ENCODE measurements around the gene DNAH6.

DNAH6 gene

DNA sequence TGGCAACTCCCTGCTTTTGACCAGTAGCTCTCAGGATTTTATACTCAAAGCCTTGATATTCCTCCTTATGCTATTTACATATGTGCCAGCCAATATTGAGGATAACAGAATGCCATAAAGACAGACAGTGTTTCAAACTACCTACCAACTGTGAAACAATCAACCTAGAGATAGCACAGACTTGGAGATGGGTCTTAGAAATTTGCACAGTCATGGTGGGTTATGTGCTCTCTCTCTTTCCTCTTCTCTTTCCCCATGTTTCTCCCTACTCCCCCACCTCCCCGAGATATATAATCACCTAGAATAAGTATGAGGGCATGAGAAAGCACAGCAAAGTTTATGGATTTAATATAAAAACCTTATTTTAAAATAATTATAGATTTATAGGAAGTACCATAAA, 33.0 kb upstream of the DNAH6 start:
- no peak overlapping the region for H3K27ac ChIP-seq (ENCODE audit: low read depth, low read length)
- no peaks in the 10 kb centered on the region for H3K9me2 ChIP-seq (replicated peaks; ENCODE audit: insufficient read depth, low read length)
- no peak overlapping the region for H3K9ac ChIP-seq (ENCODE audit: low read length)
- no peaks in the 10 kb centered on the region for H3K27me3 ChIP-seq (ENCODE audit: low read length)
- no peaks in the 10 kb centered on the region for H3K79me2 ChIP-seq (ENCODE audit: insufficient read depth, low read length)
- H3F3A ChIP-seq (ENCODE audit: insufficient read depth): no peaks in the 10 kb centered on the region
- H3K36me3 ChIP-seq (ENCODE audit: low read length): no peaks in the 10 kb centered on the region
- H3K4me2 ChIP-seq (ENCODE audit: low read depth, low read length, poor library complexity, severe bottlenecking): no peak overlapping the region
- no peaks in the 10 kb centered on the region for H4K20me1 ChIP-seq (ENCODE audit: low read depth, low read length)
- TF ChIP-seq EZH2phosphoT487 (conservative IDR thresholded peaks at IDR 0.05; ENCODE audit: low read length): no peak
- TF ChIP-seq, protein P1, sequence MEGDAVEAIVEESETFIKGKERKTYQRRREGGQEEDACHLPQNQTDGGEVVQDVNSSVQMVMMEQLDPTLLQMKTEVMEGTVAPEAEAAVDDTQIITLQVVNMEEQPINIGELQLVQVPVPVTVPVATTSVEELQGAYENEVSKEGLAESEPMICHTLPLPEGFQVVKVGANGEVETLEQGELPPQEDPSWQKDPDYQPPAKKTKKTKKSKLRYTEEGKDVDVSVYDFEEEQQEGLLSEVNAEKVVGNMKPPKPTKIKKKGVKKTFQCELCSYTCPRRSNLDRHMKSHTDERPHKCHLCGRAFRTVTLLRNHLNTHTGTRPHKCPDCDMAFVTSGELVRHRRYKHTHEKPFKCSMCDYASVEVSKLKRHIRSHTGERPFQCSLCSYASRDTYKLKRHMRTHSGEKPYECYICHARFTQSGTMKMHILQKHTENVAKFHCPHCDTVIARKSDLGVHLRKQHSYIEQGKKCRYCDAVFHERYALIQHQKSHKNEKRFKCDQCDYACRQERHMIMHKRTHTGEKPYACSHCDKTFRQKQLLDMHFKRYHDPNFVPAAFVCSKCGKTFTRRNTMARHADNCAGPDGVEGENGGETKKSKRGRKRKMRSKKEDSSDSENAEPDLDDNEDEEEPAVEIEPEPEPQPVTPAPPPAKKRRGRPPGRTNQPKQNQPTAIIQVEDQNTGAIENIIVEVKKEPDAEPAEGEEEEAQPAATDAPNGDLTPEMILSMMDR (IDR thresholded peaks at IDR 0.05; ENCODE audit: insufficient read depth, low read length, poor library complexity, severe bottlenecking): no peak
- no peak overlapping the region for H3K4me3 ChIP-seq (ENCODE audit: insufficient read depth, low read length, poor library complexity, severe bottlenecking)
- no peaks in the 10 kb centered on the region for H3K9me3 ChIP-seq (ENCODE audit: insufficient read depth, low read length)
- no peak overlapping the region for H2AFZ ChIP-seq (ENCODE audit: low read depth, low read length, severe bottlenecking)

- Histone ChIP-seq H3K9ac (ENCODE audit: low read length) (no peak overlapping the region), H3K4me3 (ENCODE audit: insufficient read depth, low read length, poor library complexity, severe bottlenecking) (no peak overlapping the region), H3K9me2 (replicated peaks; ENCODE audit: insufficient read depth, low read length) (no peaks in the 10 kb centered on the region), H3F3A (ENCODE audit: insufficient read depth) (no peaks in the 10 kb centered on the region), H3K79me2 (ENCODE audit: insufficient read depth, low read length) (no peaks in the 10 kb centered on the region), H3K9me3 (ENCODE audit: insufficient read depth, low read length) (no peaks in the 10 kb centered on the region), H3K36me3 (ENCODE audit: low read length) (no peaks in the 10 kb centered on the region), H3K27ac (ENCODE audit: low read depth, low read length) (no peak overlapping the region), H4K20me1 (ENCODE audit: low read depth, low read length) (no peaks in the 10 kb centered on the region), H3K27me3 (ENCODE audit: low read length) (no peaks in the 10 kb centered on the region), H3K4me2 (ENCODE audit: low read depth, low read length, poor library complexity, severe bottlenecking) (no peak overlapping the region), H2AFZ (ENCODE audit: low read depth, low read length, severe bottlenecking) (no peak overlapping the region)
- TF ChIP-seq EZH2phosphoT487 (conservative IDR thresholded peaks at IDR 0.05; ENCODE audit: low read length): no peak
- TF ChIP-seq, protein P1 (IDR thresholded peaks at IDR 0.05; ENCODE audit: insufficient read depth, low read length, poor library complexity, severe bottlenecking): no peak
Measured at GRCh38 chr2:84486441-84487115, 29.7 kb upstream of the DNAH6 start.

- Histone ChIP-seq H3K9me3 (ENCODE audit: insufficient read depth, low read length) (no peaks in the 10 kb centered on the region), H2AFZ (ENCODE audit: low read depth, low read length, severe bottlenecking) (no peak overlapping the region)
Measured at GRCh38 chr2:84487298-84487996, 28.9 kb upstream of the DNAH6 start.

More at GRCh38 chr2:84487298-84487996, 28.9 kb upstream of the DNAH6 start:
- Histone ChIP-seq H4K20me1 (ENCODE audit: low read depth, low read length) (no peaks in the 10 kb centered on the region), H3K79me2 (ENCODE audit: insufficient read depth, low read length) (no peaks in the 10 kb centered on the region), H3K9ac (ENCODE audit: low read length) (no peak overlapping the region), H3K4me3 (ENCODE audit: insufficient read depth, low read length, poor library complexity, severe bottlenecking) (no peak overlapping the region), H3K36me3 (ENCODE audit: low read length) (no peaks in the 10 kb centered on the region), H3K27ac (ENCODE audit: low read depth, low read length) (no peak overlapping the region), H3K27me3 (ENCODE audit: low read length) (no peaks in the 10 kb centered on the region), H3F3A (ENCODE audit: insufficient read depth) (no peaks in the 10 kb centered on the region), H3K9me2 (replicated peaks; ENCODE audit: insufficient read depth, low read length) (no peaks in the 10 kb centered on the region), H3K4me2 (ENCODE audit: low read depth, low read length, poor library complexity, severe bottlenecking) (no peak overlapping the region)
- TF ChIP-seq, protein P1 (IDR thresholded peaks at IDR 0.05; ENCODE audit: insufficient read depth, low read length, poor library complexity, severe bottlenecking): no peak
- no peak for TF ChIP-seq EZH2phosphoT487 (conservative IDR thresholded peaks at IDR 0.05; ENCODE audit: low read length)
